ENCODE results near the gene OAS3. TPM values are rescaled to one million over a fixed set of nuclear protein-coding genes. Genes with fewer than 3 reads are reported as not detected.
"Not testable (repeated sequence)": the region's sequence is repeated elsewhere in the genome, so short reads cannot be mapped to it uniquely, and the experiment has no call there.

The OAS3 gene
- polyA plus RNA-seq, 4 donors, result 8.3 to 11.0 (median 10.3) TPM

- no peak for DNase-seq (ENCODE audit: low read depth in 4 of 4, low spot score in 3 of 4)
These were observed 39.4 kb downstream of the OAS3 start for GRCh38 chr12:112977641-112978040.

- DNase-seq (ENCODE audit: low read depth in 4 of 4, low spot score in 3 of 4), result no peak
These were observed 40.1 kb downstream of the OAS3 start, which contains the start of gene OAS2 for GRCh38 chr12:112978163-112979040. Gene OAS2 (plus strand): TSS chr12:112978519. CDS start chr12:112978609, 90 bp downstream.

- no peak for DNase-seq (ENCODE audit: low read depth in 4 of 4, low spot score in 3 of 4)
These were observed 40.9 kb downstream of the OAS3 start for GRCh38 chr12:112979041-112979680.

GRCh38 chr12:112980491-112981158, 42.4 kb downstream of the OAS3 start:
- DNase-seq (ENCODE audit: low read depth in 4 of 4, low spot score in 3 of 4), result no peak

GRCh38 chr12:112985642-112986290, 47.5 kb downstream of the OAS3 start:
- no peak for DNase-seq (ENCODE audit: low read depth in 4 of 4, low spot score in 3 of 4)

GRCh38 chr12:112986291-112986800, 48.1 kb downstream of the OAS3 start:
- DNase-seq (ENCODE audit: low read depth in 4 of 4, low spot score in 3 of 4), result no peak

GRCh38 chr12:112987561-112987960, 49.3 kb downstream of the OAS3 start:
- DNase-seq (ENCODE audit: low read depth in 4 of 4, low spot score in 3 of 4), result no peak

- no peak for DNase-seq (ENCODE audit: low read depth in 4 of 4, low spot score in 3 of 4)
These were observed 50.0 kb downstream of the OAS3 start for GRCh38 chr12:112988224-112988623.

GRCh38 chr12:112988823-112989385, 50.6 kb downstream of the OAS3 start:
- DNase-seq (ENCODE audit: low read depth in 4 of 4, low spot score in 3 of 4), result not testable (repeated sequence)

- DNase-seq (ENCODE audit: low read depth in 4 of 4, low spot score in 3 of 4), result no peak
These were observed 51.5 kb downstream of the OAS3 start for GRCh38 chr12:112989806-112990205.

- peak in 2 of 4 donors; percentile 7 to 30 for DNase-seq (ENCODE audit: low read depth in 4 of 4, low spot score in 3 of 4)
These were observed 54.5 kb downstream of the OAS3 start for GRCh38 chr12:112992541-112993398.

GRCh38 chr12:112995008-112995407, 56.7 kb downstream of the OAS3 start:
- no peak for DNase-seq (ENCODE audit: low read depth in 4 of 4, low spot score in 3 of 4)

GRCh38 chr12:112996501-112996900, 58.2 kb downstream of the OAS3 start:
- DNase-seq (ENCODE audit: low read depth in 4 of 4, low spot score in 3 of 4), result no peak

GRCh38 chr12:112997506-112997905, 59.2 kb downstream of the OAS3 start:
- no peak for DNase-seq (ENCODE audit: low read depth in 4 of 4, low spot score in 3 of 4)

GRCh38 chr12:112998987-112999767, 60.9 kb downstream of the OAS3 start:
- no peak for DNase-seq (ENCODE audit: low read depth in 4 of 4, low spot score in 3 of 4)

GRCh38 chr12:113000433-113000832, 62.2 kb downstream of the OAS3 start:
- DNase-seq (ENCODE audit: low read depth in 4 of 4, low spot score in 3 of 4), result no peak

GRCh38 chr12:113002155-113002554, 63.9 kb downstream of the OAS3 start:
- DNase-seq (ENCODE audit: low read depth in 4 of 4, low spot score in 3 of 4), result no peak

- DNase-seq (ENCODE audit: low read depth in 4 of 4, low spot score in 3 of 4), result no peak
These were observed 64.4 kb downstream of the OAS3 start for GRCh38 chr12:113002676-113003075.

Data from right renal pelvis (tissue), 4 donors.